ENCODE measurements around the gene PRRX1. TPM values are rescaled to one million over a fixed set of nuclear protein-coding genes. Genes with fewer than 3 reads are reported as not detected.

The PRRX1 gene
- total RNA-seq, 2 experiments from 2014 or later, result not detected

DNA sequence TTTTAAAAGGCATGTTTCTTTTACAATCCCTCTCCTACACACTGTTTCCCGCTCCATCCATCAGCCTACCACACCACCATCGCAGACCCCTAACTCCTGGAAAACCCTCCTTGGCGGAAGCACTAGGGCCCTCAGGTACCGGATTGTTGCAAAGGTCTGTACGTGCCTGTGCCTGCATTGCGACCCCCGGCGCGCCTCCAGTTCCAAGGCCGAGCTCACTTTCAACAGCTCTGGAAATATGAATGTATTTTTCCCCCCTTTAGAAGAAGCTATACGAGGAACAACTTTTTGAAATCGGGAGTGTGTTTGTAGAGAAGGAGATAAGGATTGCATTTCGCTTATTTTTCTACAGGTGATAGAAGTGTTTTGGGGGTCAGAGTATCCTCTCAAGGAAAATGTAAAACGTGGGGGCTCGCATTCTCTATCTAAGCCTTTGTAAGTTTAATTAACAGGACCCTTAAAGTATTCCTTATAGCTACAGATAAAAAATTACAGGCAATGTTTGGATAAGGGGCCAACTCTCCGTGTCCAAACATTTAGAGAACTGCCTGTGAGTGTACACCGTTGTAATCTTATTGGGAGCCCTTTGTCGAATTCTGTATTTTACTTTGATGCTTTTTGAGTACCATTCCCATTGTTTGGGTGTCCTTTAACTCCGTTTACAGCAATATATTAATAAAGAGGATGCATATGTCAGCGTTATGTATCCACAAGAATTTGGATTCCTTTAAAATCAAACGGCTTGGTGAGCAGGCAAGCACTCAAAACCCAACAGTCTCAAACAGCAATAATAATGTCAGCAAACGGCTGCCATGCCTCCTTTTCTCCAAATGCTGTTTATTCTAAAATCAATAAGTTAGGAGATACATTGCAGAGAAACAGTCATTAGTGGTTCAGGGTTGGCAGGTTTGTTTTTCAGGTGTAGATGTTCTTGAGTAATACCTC is 5.9 kb downstream of the PRRX1 start:
- no peak for ATAC-seq
- peaks cover 2% of the 10 kb centered on the region for H3K36me3 Mint-ChIP-seq
- H3K9me3 Mint-ChIP-seq (ENCODE audit: low read depth), result no peaks in the 10 kb centered on the region
- H3K4me1 Mint-ChIP-seq, result peaks cover 16% of the 10 kb centered on the region
- H3K4me3 Mint-ChIP-seq, result no peak overlapping the region
- no peak overlapping the region for H3K27ac Mint-ChIP-seq
- peaks cover 92% of the 10 kb centered on the region for H3K27me3 Mint-ChIP-seq
- CTCF ChIA-PET, result interaction anchor here (1.2 kb wide), 1 partner anchor 10 kb away, joined by 3 read pairs; no protein-coding TSS in a partner anchor
- no peak for DNase-seq

GRCh38 chr1:170670802-170671628 is 7.1 kb downstream of the PRRX1 start:
- Mint-ChIP-seq H3K9me3 (ENCODE audit: low read depth) (no peaks in the 10 kb centered on the region), H3K27ac (no peak overlapping the region), H3K36me3 (peaks cover 2% of the 10 kb centered on the region), H3K4me3 (no peak overlapping the region), H3K27me3 (peaks cover 84% of the 10 kb centered on the region), H3K4me1 (peaks cover 14% of the 10 kb centered on the region)
- CTCF ChIA-PET, result no interaction called here
- no peak for ATAC-seq
- no peak for DNase-seq

GRCh38 chr1:170671629-170671963 is 7.7 kb downstream of the PRRX1 start:
- CTCF ChIA-PET, result no interaction called here
- Mint-ChIP-seq H3K4me1 (peaks cover 12% of the 10 kb centered on the region), H3K27me3 (peaks cover 83% of the 10 kb centered on the region), H3K27ac (no peak overlapping the region), H3K9me3 (ENCODE audit: low read depth) (no peaks in the 10 kb centered on the region), H3K4me3 (no peak overlapping the region), H3K36me3 (peaks cover 2% of the 10 kb centered on the region)
- DNase-seq (no peak), ATAC-seq (no peak)

GRCh38 chr1:170672316-170672715 is 8.4 kb downstream of the PRRX1 start:
- CTCF ChIA-PET, result interaction anchor here (1.0 kb wide), 1 partner anchor 15 kb away, joined by 3 read pairs; no protein-coding TSS in a partner anchor
- peaks cover 79% of the 10 kb centered on the region for H3K27me3 Mint-ChIP-seq
- H3K4me3 Mint-ChIP-seq, result no peak overlapping the region
- peaks cover 6% of the 10 kb centered on the region for H3K4me1 Mint-ChIP-seq
- H3K9me3 Mint-ChIP-seq (ENCODE audit: low read depth), result no peaks in the 10 kb centered on the region
- no peak for ATAC-seq
- no peak overlapping the region for H3K27ac Mint-ChIP-seq
- no peak for DNase-seq
- H3K36me3 Mint-ChIP-seq, result peaks cover 2% of the 10 kb centered on the region

- Mint-ChIP-seq H3K4me3 (no peak overlapping the region), H3K27me3 (peaks cover 63% of the 10 kb centered on the region), H3K36me3 (peaks cover 2% of the 10 kb centered on the region), H3K9me3 (ENCODE audit: low read depth) (no peaks in the 10 kb centered on the region), H3K27ac (no peak overlapping the region), H3K4me1 (no peaks in the 10 kb centered on the region)
- DNase-seq, result no peak
- CTCF ChIA-PET, result no interaction called here
- ATAC-seq, result no peak
These were observed 10.3 kb downstream of the PRRX1 start for GRCh38 chr1:170674239-170674638.

GRCh38 chr1:170674986-170675385 is 11.1 kb downstream of the PRRX1 start:
- H3K27me3 Mint-ChIP-seq, result peaks cover 55% of the 10 kb centered on the region
- H3K4me1 Mint-ChIP-seq, result no peaks in the 10 kb centered on the region
- H3K36me3 Mint-ChIP-seq, result no peaks in the 10 kb centered on the region
- no peak for DNase-seq
- H3K4me3 Mint-ChIP-seq, result no peak overlapping the region
- no peak overlapping the region for H3K27ac Mint-ChIP-seq
- no peaks in the 10 kb centered on the region for H3K9me3 Mint-ChIP-seq (ENCODE audit: low read depth)
- CTCF ChIA-PET, result no interaction called here
- ATAC-seq, result no peak

GRCh38 chr1:170675865-170676264 is 11.9 kb downstream of the PRRX1 start:
- no peak overlapping the region for H3K4me3 Mint-ChIP-seq
- no peaks in the 10 kb centered on the region for H3K36me3 Mint-ChIP-seq
- CTCF ChIA-PET, result interaction anchor here (1.7 kb wide), 1 partner anchor 13 kb away, joined by 6 read pairs; no protein-coding TSS in a partner anchor
- H3K27ac Mint-ChIP-seq, result no peak overlapping the region
- DNase-seq (no peak), ATAC-seq (no peak)
- H3K27me3 Mint-ChIP-seq, result peaks cover 53% of the 10 kb centered on the region
- no peaks in the 10 kb centered on the region for H3K4me1 Mint-ChIP-seq
- H3K9me3 Mint-ChIP-seq (ENCODE audit: low read depth), result no peaks in the 10 kb centered on the region

DNA sequence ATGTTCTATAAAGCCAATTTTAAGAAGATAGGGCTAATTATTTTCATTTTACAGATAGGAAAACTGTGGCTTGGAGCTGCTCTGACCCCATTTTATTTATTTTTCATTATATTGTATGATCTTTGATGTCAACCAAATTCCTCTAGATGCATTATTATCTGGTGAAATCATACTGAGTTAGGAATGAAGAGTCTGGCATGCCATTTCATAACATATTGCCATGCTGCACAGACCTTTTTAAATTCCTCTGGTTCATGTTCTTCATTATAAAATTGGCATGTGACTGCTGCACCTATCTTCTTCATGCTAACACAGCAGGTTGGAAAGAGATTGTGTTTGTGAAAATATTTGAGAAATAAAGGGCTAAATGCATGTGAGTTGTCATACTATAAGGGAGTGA is 12.7 kb downstream of the PRRX1 start:
- CTCF ChIA-PET, result interaction anchor here (1.7 kb wide), 1 partner anchor 13 kb away, joined by 6 read pairs; no protein-coding TSS in a partner anchor
- Mint-ChIP-seq H3K4me1 (no peaks in the 10 kb centered on the region), H3K36me3 (no peaks in the 10 kb centered on the region), H3K27ac (no peak overlapping the region), H3K9me3 (ENCODE audit: low read depth) (no peaks in the 10 kb centered on the region), H3K4me3 (no peak overlapping the region), H3K27me3 (peaks cover 50% of the 10 kb centered on the region)
- DNase-seq (no peak), ATAC-seq (no peak)

DNA sequence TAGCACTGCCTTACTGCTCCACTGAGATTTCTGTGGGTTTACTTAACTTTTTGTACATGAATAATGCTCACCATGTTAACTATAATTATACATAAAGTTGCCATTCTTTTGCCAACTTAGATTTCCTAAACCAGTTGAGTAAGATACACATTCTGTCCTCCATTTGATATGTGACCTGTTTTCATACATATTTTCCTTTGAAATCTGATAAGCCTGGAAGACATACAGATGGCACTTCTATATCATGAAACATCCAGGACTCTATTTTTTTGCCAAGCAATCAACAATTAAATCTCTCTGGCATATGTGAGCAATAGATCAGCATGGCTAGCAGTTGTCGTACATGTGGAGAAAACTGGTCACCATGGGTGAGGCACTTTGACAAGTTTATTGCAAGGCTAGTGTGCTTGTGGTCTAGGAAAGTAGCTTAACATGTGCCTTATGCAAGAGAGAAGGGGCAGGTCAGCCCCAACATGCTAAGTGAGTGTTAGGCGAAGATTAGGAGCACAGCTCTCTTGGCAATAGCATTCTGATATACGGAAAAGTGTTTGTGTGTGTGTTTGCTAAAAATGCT is 14.2 kb downstream of the PRRX1 start:
- Mint-ChIP-seq H3K9me3 (ENCODE audit: low read depth) (no peaks in the 10 kb centered on the region), H3K4me1 (no peaks in the 10 kb centered on the region), H3K36me3 (no peaks in the 10 kb centered on the region), H3K27ac (no peak overlapping the region), H3K27me3 (peaks cover 36% of the 10 kb centered on the region), H3K4me3 (no peak overlapping the region)
- DNase-seq (no peak), ATAC-seq (no peak)
- CTCF ChIA-PET, result no interaction called here

- peaks cover 21% of the 10 kb centered on the region for H3K27me3 Mint-ChIP-seq
These were observed 16.5 kb downstream of the PRRX1 start for GRCh38 chr1:170680428-170680827.

DNA sequence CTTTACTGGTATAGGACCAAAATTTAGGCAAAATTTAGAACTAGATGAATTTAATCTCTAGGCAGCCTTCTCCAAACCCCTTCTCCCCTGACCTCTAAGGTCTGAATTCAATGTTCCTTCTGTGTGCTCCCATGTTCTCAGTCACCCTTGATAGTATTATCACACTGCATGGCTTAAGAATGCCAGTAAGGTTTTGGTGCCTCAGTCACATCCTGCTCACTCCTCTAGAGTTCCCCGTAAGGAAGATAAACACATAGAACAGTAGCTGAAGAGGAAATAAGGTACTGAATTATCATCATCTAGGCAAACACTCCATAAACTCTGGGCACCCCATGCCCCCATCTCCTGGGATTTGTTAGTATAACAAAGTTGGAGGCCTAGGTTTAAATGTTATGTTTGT is 18.2 kb downstream of the PRRX1 start:
- ATAC-seq, result no peak
- Mint-ChIP-seq H3K27me3 (peaks cover 22% of the 10 kb centered on the region), H3K9me3 (ENCODE audit: low read depth) (no peaks in the 10 kb centered on the region), H3K4me1 (no peaks in the 10 kb centered on the region), H3K4me3 (no peak overlapping the region), H3K27ac (no peak overlapping the region), H3K36me3 (no peaks in the 10 kb centered on the region)
- CTCF ChIA-PET, result no interaction called here
- no peak for DNase-seq

More at GRCh38 chr1:170680428-170680827, 16.5 kb downstream of the PRRX1 start:
- ATAC-seq, result no peak
- no peak for DNase-seq
- H3K4me1 Mint-ChIP-seq, result no peaks in the 10 kb centered on the region
- no peak overlapping the region for H3K4me3 Mint-ChIP-seq
- CTCF ChIA-PET, result no interaction called here
- no peaks in the 10 kb centered on the region for H3K9me3 Mint-ChIP-seq (ENCODE audit: low read depth)
- no peak overlapping the region for H3K27ac Mint-ChIP-seq
- H3K36me3 Mint-ChIP-seq, result no peaks in the 10 kb centered on the region

- ATAC-seq, result no peak
These were observed 18.9 kb downstream of the PRRX1 start for GRCh38 chr1:170682809-170683208.

DNA sequence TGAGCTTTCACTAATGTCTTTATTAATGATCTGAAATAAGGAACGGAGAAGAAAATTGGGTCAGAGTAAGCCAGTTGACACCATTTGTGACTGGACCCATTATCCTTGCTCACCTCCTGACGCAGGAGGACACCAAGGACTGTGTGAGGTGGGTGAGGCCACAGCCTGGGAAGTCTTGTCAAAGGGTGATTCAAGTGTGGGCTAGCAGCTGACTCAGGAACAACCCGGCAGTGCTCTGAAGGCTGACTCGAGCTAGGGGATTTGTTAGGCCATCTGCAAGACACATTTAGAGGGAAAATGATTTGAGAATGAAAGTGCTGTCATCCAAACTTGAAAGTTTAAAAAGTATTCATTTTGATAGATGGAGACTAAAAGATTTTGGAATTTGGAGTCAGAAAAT is 21.2 kb downstream of the PRRX1 start:
- Mint-ChIP-seq H3K27ac (no peak overlapping the region), H3K4me1 (peaks cover 6% of the 10 kb centered on the region), H3K36me3 (no peaks in the 10 kb centered on the region), H3K9me3 (ENCODE audit: low read depth) (no peaks in the 10 kb centered on the region), H3K4me3 (no peak overlapping the region), H3K27me3 (peaks cover 25% of the 10 kb centered on the region)
- no peak for DNase-seq
- ATAC-seq, result no peak
- CTCF ChIA-PET, result no interaction called here

More at GRCh38 chr1:170682809-170683208, 18.9 kb downstream of the PRRX1 start:
- Mint-ChIP-seq H3K4me3 (no peak overlapping the region), H3K27ac (no peak overlapping the region), H3K4me1 (no peaks in the 10 kb centered on the region), H3K36me3 (no peaks in the 10 kb centered on the region), H3K9me3 (ENCODE audit: low read depth) (no peaks in the 10 kb centered on the region), H3K27me3 (peaks cover 27% of the 10 kb centered on the region)
- CTCF ChIA-PET, result no interaction called here
- DNase-seq, result no peak

All from activated CD8-positive, alpha-beta memory T cell treated with anti-CD3 and anti-CD28 coated beads, Interleukin-2, amount 10 ng/mL, durations not matched to agents 7 days and 5 days (primary cell).